ENCODE results near the gene FOXRED2.
A peak's percentile ranks its signal among the peaks of the same experiment; 100 is the strongest.

The FOXRED2 gene

DNA sequence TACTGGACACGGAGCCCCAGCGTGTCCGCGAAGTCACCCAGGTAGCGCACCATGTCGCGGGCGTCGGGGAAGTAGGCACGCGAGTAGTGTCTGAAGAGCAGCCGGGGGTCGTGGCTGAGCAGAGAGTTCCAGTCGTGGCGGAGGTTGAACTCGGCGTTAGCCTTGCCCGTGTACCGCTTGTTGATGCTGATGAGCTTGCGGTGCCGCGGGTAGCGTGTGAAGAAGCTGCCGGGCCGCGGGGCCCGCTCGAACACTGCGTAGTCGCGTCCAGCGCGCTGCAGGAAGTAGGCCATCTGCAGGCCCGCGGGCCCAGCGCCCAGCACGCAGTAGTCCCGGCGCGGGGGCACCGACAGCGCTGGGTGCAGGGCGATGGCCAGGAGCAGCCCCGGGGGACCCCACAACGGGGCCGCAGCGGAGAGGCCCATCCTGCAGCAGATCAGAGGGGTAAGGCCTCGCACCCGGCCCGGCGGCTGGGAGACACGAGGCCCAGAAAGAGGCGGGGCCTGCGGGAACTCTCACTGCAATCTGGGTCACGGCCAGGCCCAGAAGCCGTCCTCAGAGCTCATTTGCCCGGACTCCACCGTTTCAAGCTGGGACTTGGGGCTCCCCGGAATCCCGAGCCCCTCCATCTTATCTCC, 723 bp downstream of the FOXRED2 start:
- Histone ChIP-seq H3K4me3 (peak overlapping the region; percentile 82), H3K27ac (peak overlapping the region in 1 of 2 donors; percentile 89)
- DNase-seq (ENCODE audit: low spot score): no peak
- TF ChIP-seq, protein P1, sequence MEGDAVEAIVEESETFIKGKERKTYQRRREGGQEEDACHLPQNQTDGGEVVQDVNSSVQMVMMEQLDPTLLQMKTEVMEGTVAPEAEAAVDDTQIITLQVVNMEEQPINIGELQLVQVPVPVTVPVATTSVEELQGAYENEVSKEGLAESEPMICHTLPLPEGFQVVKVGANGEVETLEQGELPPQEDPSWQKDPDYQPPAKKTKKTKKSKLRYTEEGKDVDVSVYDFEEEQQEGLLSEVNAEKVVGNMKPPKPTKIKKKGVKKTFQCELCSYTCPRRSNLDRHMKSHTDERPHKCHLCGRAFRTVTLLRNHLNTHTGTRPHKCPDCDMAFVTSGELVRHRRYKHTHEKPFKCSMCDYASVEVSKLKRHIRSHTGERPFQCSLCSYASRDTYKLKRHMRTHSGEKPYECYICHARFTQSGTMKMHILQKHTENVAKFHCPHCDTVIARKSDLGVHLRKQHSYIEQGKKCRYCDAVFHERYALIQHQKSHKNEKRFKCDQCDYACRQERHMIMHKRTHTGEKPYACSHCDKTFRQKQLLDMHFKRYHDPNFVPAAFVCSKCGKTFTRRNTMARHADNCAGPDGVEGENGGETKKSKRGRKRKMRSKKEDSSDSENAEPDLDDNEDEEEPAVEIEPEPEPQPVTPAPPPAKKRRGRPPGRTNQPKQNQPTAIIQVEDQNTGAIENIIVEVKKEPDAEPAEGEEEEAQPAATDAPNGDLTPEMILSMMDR (IDR thresholded peaks at IDR 0.05): no peak

GRCh38 chr22:36497910-36498665, 8.8 kb downstream of the FOXRED2 start:
- TF ChIP-seq, protein P1 (IDR thresholded peaks at IDR 0.05): no peak
- no peak overlapping the region for H3K27ac ChIP-seq
- H3K4me3 ChIP-seq: no peak overlapping the region
- no peak for DNase-seq (ENCODE audit: low spot score)

DNA sequence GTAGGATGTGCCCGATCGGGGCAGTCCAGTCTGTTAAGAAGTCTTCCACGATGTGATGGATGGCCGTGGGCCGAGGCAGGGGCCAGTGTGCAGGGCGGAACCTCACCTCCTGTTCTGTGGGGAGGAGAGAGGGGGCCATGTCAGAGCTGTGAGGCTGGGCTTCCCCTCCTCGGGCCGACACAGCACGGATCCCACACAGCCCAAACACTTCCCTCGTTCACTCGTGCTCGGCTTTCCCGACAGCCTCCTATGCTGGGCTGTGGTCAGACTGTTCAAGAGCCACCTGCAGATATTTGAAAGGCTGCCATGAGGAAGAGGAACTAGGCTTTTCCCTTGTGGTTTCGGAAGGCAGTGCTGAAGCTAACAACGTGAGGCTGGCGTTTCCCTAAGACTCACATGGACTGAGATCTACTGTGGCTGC, 13.1 kb downstream of the FOXRED2 start:
- DNase-seq (ENCODE audit: low spot score): no peak
- Histone ChIP-seq H3K27ac (no peak overlapping the region), H3K4me3 (no peak overlapping the region)
- TF ChIP-seq, protein P1 (IDR thresholded peaks at IDR 0.05): no peak

DNA sequence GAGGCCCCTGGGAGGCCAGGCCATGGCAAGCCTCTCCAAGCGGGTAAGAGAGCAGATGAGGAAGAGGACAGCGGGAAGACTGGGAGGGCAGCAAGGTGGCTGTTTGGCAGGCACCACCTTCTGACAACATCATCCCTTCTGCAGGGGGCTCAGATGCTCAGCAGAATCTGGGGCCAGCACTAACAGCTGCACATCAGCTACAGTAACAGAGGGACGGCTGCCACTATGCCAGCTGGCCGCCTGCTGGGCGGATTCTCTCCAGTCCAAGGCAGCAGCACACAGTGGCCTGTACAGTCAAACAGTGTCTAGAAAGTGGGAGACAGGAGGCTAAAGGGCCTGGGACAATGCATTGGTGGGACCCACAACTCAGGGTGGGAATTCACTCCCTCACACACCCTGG, 14.7 kb downstream of the FOXRED2 start:
- no peak overlapping the region for H3K27ac ChIP-seq
- TF ChIP-seq, protein P1 (IDR thresholded peaks at IDR 0.05): no peak
- no peak overlapping the region for H3K4me3 ChIP-seq
- no peak for DNase-seq (ENCODE audit: low spot score)

DNA sequence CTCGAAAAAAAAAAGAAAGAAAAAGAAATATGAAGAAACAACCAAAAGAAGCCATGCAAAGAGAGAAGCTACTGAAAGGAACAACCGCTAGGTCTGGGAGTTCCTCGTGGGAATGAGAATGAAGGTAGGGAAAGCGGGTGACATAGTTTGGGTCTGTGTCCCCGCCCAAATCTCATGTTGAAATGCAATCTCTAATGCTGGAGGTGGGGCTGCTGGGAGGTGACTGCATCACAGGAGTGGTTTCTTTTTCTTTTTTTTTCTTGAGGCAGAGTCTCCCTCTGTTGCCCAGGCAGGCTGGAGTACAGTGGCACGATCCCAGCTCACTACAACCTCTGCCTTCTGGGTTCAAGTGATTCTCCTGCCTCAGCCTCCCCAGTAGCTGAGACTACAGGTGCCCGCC, 15.7 kb downstream of the FOXRED2 start:
- no peak overlapping the region for H3K4me3 ChIP-seq
- no peak overlapping the region for H3K27ac ChIP-seq
- TF ChIP-seq, protein P1 (IDR thresholded peaks at IDR 0.05): no peak
- DNase-seq (ENCODE audit: low spot score): no peak

- TF ChIP-seq, protein P1 (IDR thresholded peaks at IDR 0.05): peak; percentile 38
- Histone ChIP-seq H3K27ac (no peak overlapping the region), H3K4me3 (no peak overlapping the region)
- no peak for DNase-seq (ENCODE audit: low spot score)
Measured at GRCh38 chr22:36486619-36487384, 20.0 kb downstream of the FOXRED2 start.

Measured in coronary artery (tissue), 2 donors.